ENCODE data around the gene MINDY4.

Gene MINDY4

GRCh38 chr7:30932562-30932961 is 161.3 kb downstream of the MINDY4 start:
- peak; percentile 3 for DNase-seq (ENCODE audit: low spot score)

DNA sequence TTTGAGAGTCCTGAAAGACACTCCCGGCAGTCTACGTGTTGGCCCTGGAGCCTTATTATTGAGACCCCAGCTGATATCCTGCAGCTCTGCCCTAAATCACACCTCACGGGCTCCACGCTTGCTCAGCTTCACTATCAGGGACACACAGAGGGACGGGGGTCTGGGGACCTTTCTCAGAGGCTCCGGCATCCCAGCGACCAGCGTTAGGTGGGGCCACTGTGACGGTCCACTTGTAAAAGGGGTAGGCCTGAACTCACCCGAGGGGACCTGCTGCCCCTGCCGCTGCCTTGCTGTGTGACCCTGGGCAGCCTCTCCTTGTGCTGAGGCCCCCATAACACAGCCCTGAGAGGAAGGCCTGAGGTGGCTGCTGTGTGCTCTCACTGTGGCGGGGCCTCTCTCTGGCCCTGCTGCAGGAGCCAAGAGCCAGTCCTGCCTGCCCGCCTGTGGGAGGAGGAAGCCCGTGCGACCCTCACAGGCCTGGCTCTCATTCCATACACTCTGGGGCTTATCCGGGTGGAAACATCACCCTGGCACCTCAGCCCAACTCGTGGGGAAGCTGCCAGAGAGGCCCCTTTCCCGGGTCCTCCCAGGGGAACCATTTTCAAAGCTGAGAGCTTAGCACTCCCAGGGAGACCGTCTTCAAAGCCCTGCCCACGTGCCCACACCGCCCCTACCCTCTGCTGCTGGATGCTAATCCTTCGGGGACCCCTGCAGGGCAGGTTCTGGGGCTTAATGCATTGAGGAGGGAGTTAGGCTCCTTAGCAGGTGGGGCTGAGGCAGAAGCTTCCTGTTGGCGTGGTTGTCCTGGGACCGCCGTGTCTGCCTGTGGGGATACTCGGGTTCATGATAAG is 162.1 kb downstream of the MINDY4 start:
- DNase-seq (ENCODE audit: low spot score): peak; percentile 60

DNA sequence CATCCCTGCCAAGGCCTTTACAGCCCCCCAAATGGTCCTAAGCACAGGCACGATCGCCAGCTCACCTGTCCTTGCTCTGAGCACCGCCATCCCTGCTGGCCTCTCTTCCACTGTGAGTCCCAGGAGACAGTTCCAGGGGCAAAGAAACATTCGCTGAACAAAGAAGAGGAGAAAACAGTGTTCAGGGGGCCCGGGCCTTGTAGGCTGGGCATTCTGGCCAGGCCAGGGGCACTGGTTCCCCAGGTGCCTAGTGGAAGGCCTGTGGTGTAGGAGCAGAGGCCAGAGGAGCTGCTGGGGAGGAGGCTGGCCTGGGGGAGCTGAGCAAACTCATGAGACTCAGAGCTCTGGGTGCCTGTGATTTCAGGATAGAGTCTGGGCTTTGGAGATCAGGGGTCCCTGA is 163.0 kb downstream of the MINDY4 start:
- no peak for DNase-seq (ENCODE audit: low spot score)

GRCh38 chr7:30934732-30935568 is 163.7 kb downstream of the MINDY4 start:
- no peak for DNase-seq (ENCODE audit: low spot score)

GRCh38 chr7:30935569-30935877 is 164.3 kb downstream of the MINDY4 start:
- DNase-seq (ENCODE audit: low spot score): no peak

GRCh38 chr7:30936650-30937245 is 165.5 kb downstream of the MINDY4 start:
- DNase-seq (ENCODE audit: low spot score): no peak

GRCh38 chr7:30937416-30937815 is 166.2 kb downstream of the MINDY4 start:
- no peak for DNase-seq (ENCODE audit: low spot score)

DNA sequence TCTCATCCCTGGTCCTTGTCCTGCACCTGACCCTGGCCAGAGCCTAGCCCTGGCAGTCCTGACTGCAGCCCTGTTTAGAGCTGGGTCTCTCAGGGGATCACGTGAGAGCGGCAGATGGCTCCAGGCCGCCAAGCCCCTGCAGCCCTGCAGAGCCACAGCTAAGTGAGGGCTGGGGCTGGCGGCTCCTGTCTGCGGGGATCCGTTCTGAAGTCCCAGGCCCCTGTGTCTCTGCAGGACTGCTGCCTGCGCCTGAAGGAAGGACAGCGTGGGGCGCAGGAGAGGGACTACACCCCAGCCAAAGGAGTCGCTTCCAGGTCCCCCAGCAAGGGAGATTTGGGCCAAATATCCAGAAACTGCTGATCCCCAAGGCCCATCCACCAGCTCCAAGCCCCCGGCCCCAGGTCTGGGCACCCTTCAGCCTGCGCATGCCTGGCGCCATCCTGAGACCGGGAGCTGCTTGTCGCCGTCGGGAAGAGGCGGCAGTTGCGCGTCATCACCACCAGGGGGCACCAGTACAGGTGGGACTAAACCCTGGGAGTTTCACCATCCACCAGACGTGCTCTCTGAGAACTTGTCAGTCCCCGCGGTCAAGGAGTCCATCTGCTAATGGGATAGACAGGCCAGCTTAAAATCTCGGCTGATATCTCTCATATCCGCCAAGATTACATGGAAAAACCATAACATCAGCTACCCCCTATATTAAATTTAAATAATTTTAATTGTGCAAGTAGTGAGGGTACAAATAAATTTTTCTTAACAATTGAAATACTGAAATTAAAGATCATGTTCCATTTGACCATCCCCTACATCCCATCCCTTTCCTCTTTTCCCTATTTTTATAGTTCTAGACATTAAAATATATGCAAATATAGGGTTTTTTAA is 167.5 kb downstream of the MINDY4 start:
- DNase-seq (ENCODE audit: low spot score): peak; percentile 90

GRCh38 chr7:30941582-30942323 is 170.5 kb downstream of the MINDY4 start:
- DNase-seq (ENCODE audit: low spot score): no peak

Data from iPS-NIHi11 (cell line).